ENCODE measurements around the gene SPAM1. TPM values are rescaled to one million over a fixed set of nuclear protein-coding genes. Genes with fewer than 3 reads are reported as not detected.

The SPAM1 gene
- total and polyA plus RNA-seq, 5 experiments from 2014 or later = not detected

GRCh38 chr7:123972831-123973230 lies 47.8 kb downstream of the SPAM1 start:
- Mint-ChIP-seq H3K9me3 (peaks cover 0 to 3% (median 0%) of the 10 kb centered on the region in 9 donors), H3K4me1 (no peaks in the 10 kb centered on the region), H3K27me3 (peaks cover 0 to 9% (median 3%) of the 10 kb centered on the region in 5 donors), H3K4me3 (no peak overlapping the region), H3K36me3 (no peaks in the 10 kb centered on the region), H3K27ac (no peak overlapping the region)
- ATAC-seq (no peak), DNase-seq (no peak)
- POLR2A ChIA-PET = no interaction called here

DNA sequence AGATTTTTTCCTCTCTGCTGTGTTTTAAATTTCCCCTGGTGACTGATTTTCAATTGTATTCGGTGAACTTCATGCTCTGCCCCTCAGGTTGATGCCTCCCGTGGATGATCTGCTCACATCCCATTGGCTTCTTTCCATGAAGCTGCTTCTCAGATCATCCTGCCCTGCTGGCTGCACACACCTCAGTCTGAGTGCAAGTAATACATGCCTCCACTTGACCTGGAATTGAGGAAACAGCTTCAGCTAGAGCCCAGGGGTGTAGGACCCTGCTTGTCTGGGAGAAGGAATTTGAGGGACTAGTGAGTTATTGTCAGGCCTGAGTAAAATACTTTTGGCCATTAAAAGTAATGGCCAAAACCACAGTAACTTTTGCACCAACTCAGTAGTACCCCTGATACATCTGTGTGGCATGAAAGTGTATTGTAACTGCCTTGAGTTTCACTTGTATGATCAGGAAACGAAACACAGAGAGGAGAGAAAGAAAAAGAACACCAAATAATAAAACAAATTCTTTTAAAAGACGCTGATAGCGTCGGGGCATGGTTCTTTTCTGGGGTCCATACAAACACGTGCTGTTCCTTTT lies 49.4 kb downstream of the SPAM1 start:
- no peak for ATAC-seq
- no peaks in the 10 kb centered on the region for H3K4me1 Mint-ChIP-seq
- no peak overlapping the region for H3K27ac Mint-ChIP-seq
- H3K27me3 Mint-ChIP-seq = peaks cover 0 to 9% (median 3%) of the 10 kb centered on the region in 5 donors
- no peak overlapping the region for H3K4me3 Mint-ChIP-seq
- no peak for DNase-seq
- POLR2A ChIA-PET = no interaction called here
- H3K36me3 Mint-ChIP-seq = no peaks in the 10 kb centered on the region
- H3K9me3 Mint-ChIP-seq = peaks cover 0 to 3% (median 0%) of the 10 kb centered on the region in 9 donors

- H3K4me3 Mint-ChIP-seq = no peak overlapping the region
- H3K36me3 Mint-ChIP-seq = no peaks in the 10 kb centered on the region
- H3K27ac Mint-ChIP-seq = no peak overlapping the region
- ATAC-seq (no peak), DNase-seq (no peak)
- H3K9me3 Mint-ChIP-seq = peaks cover 0 to 3% (median 0%) of the 10 kb centered on the region in 9 donors
- no peaks in the 10 kb centered on the region for H3K4me1 Mint-ChIP-seq
- peaks cover 0 to 13% (median 3%) of the 10 kb centered on the region in 5 donors for H3K27me3 Mint-ChIP-seq
- POLR2A ChIA-PET = no interaction called here
These were observed 50.0 kb downstream of the SPAM1 start for GRCh38 chr7:123975084-123975483.

GRCh38 chr7:123977081-123977480 lies 52.0 kb downstream of the SPAM1 start:
- no peak overlapping the region for H3K4me3 Mint-ChIP-seq
- DNase-seq = no peak
- no peak overlapping the region for H3K27ac Mint-ChIP-seq
- no peaks in the 10 kb centered on the region for H3K4me1 Mint-ChIP-seq
- H3K9me3 Mint-ChIP-seq = peaks cover 0 to 7% (median 1%) of the 10 kb centered on the region in 9 donors
- ATAC-seq = no peak
- H3K27me3 Mint-ChIP-seq = peaks cover 0 to 13% (median 3%) of the 10 kb centered on the region in 5 donors
- H3K36me3 Mint-ChIP-seq = no peaks in the 10 kb centered on the region
- POLR2A ChIA-PET = no interaction called here

- POLR2A ChIA-PET = no interaction called here
- peaks cover 0 to 5% (median 0%) of the 10 kb centered on the region in 3 donors for H3K36me3 Mint-ChIP-seq
- H3K27ac Mint-ChIP-seq = no peak overlapping the region
- H3K9me3 Mint-ChIP-seq = peaks cover 0 to 15% (median 8%) of the 10 kb centered on the region in 9 donors
- no peak for ATAC-seq
- H3K4me3 Mint-ChIP-seq = no peak overlapping the region
- no peak for DNase-seq
- peaks cover 0 to 6% (median 3%) of the 10 kb centered on the region in 5 donors for H3K27me3 Mint-ChIP-seq
- H3K4me1 Mint-ChIP-seq = no peaks in the 10 kb centered on the region
These were observed 54.8 kb downstream of the SPAM1 start for GRCh38 chr7:123979876-123980275.

- H3K4me3 Mint-ChIP-seq = no peak overlapping the region
- ATAC-seq = no peak
These were observed 62.4 kb downstream of the SPAM1 start for GRCh38 chr7:123987445-123987844.

DNA sequence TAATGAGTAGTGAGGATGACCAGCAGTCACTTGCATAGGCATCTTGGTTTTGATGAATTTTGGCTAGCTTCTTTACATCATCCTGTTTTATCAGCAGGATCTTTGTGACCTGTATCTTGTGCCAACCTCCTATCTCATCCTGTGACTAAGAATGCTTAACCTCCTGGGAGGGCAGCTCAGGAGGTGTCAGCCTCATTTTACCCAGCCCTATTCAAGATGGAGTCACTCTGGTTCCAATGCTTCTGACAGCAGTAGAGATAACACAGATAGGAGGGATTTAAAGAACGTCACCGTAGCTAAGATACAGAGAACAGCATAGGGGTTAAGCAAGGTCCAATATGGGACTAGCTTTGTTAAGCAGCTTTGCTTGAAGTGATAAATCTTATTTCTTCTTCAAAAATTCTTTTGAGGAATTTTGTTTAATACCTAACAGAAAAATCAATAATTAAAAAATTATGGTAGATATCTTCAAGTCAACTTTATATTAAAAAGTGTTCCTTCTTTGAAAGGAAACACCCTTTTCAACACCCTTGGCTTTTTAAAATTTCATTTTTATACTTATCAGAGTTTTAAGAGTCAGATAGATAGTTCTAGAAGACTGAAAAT lies 68.0 kb downstream of the SPAM1 start:
- no peak overlapping the region for H3K4me3 Mint-ChIP-seq
- POLR2A ChIA-PET = no interaction called here
- no peaks in the 10 kb centered on the region for H3K36me3 Mint-ChIP-seq
- peaks cover 0 to 15% (median 2%) of the 10 kb centered on the region in 9 donors for H3K9me3 Mint-ChIP-seq
- peaks cover 0 to 13% (median 5%) of the 10 kb centered on the region in 5 donors for H3K27me3 Mint-ChIP-seq
- DNase-seq = no peak
- no peak for ATAC-seq
- no peak overlapping the region for H3K27ac Mint-ChIP-seq
- H3K4me1 Mint-ChIP-seq = no peaks in the 10 kb centered on the region

More at GRCh38 chr7:123987445-123987844, 62.4 kb downstream of the SPAM1 start:
- Mint-ChIP-seq H3K27ac (no peak overlapping the region), H3K9me3 (peaks cover 0 to 12% (median 6%) of the 10 kb centered on the region in 9 donors), H3K27me3 (peaks cover 0 to 7% (median 3%) of the 10 kb centered on the region in 5 donors), H3K4me1 (no peaks in the 10 kb centered on the region), H3K36me3 (peaks cover 0 to 5% (median 0%) of the 10 kb centered on the region in 3 donors)
- no peak for DNase-seq
- POLR2A ChIA-PET = no interaction called here

GRCh38 chr7:123993996-123994395 lies 69.0 kb downstream of the SPAM1 start:
- no peak overlapping the region for H3K27ac Mint-ChIP-seq
- ATAC-seq (no peak), DNase-seq (no peak)
- peaks cover 0 to 20% (median 2%) of the 10 kb centered on the region in 9 donors for H3K9me3 Mint-ChIP-seq
- peaks cover 0 to 13% (median 8%) of the 10 kb centered on the region in 5 donors for H3K27me3 Mint-ChIP-seq
- POLR2A ChIA-PET = no interaction called here
- H3K36me3 Mint-ChIP-seq = no peaks in the 10 kb centered on the region
- no peak overlapping the region for H3K4me3 Mint-ChIP-seq
- no peaks in the 10 kb centered on the region for H3K4me1 Mint-ChIP-seq

DNA sequence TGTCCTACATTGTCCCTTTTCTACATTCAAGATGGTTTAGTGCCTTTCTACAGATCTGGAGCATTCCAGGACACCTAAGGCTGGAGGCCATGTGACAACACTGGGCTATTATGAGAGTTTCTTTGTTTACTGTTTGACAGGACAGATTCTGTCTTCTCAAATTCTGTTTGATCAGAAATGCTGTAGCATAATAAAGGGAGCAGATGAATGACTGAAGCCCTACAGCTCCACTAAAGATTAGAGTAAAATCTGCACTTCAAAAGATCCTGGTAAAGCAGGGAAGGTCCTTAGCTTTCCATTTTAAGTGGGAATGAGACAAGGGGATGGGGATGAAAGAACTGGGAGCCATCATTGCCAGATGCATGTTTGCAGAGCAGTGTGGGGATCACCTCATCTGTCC lies 69.4 kb downstream of the SPAM1 start:
- Mint-ChIP-seq H3K27ac (no peak overlapping the region), H3K9me3 (peaks cover 0 to 20% (median 2%) of the 10 kb centered on the region in 9 donors), H3K27me3 (peaks cover 0 to 13% (median 5%) of the 10 kb centered on the region in 5 donors), H3K4me1 (no peaks in the 10 kb centered on the region), H3K4me3 (no peak overlapping the region), H3K36me3 (no peaks in the 10 kb centered on the region)
- ATAC-seq (no peak), DNase-seq (no peak)
- POLR2A ChIA-PET = no interaction called here

DNA sequence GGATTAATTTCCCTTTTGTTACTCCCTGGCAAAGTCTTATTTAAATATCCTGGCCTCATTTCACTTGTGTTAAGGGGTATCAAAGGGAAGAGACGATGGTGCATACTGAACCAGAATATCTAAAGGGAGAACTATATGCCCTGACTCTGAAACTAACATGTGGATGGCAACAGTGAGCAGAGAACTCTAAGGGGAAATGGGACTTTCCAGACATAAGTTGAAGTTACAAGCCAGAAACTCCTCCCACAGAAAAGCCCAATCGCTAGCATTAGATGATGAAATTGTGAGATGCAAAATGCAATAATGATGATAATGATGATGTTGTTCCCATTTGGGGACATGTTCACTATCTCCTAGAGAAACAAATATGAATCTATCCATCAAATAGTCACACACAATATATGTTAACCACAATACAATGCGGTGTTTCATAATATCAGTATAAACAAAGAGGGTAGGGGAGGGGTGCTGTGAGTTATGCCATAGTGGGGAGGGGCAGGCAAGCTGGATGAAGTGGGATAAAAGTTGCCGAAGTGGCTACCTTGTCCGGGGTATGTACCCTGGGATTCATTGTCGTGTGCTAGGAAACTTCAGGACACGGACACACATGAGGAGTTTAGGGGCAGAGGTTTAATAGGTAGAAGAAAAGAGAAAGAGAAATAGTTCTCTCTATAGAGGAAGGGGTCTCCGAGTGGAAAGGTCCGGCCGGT lies 70.7 kb downstream of the SPAM1 start:
- Mint-ChIP-seq H3K36me3 (no peaks in the 10 kb centered on the region), H3K9me3 (peaks cover 0 to 20% (median 4%) of the 10 kb centered on the region in 9 donors), H3K4me1 (no peaks in the 10 kb centered on the region), H3K27me3 (peaks cover 0 to 8% (median 5%) of the 10 kb centered on the region in 5 donors), H3K27ac (no peak overlapping the region), H3K4me3 (no peak overlapping the region)
- POLR2A ChIA-PET = no interaction called here
- DNase-seq (no peak), ATAC-seq (no peak)

- ATAC-seq (no peak), DNase-seq (no peak)
- Mint-ChIP-seq H3K27me3 (peaks cover 0 to 8% (median 5%) of the 10 kb centered on the region in 5 donors), H3K4me1 (no peaks in the 10 kb centered on the region), H3K27ac (no peak overlapping the region), H3K9me3 (peaks cover 0 to 20% (median 4%) of the 10 kb centered on the region in 9 donors), H3K4me3 (no peak overlapping the region), H3K36me3 (no peaks in the 10 kb centered on the region)
- POLR2A ChIA-PET = no interaction called here
These were observed 71.2 kb downstream of the SPAM1 start for GRCh38 chr7:123996327-123996625.

GRCh38 chr7:123998921-123999320 lies 73.9 kb downstream of the SPAM1 start:
- no peak for ATAC-seq
- POLR2A ChIA-PET = no interaction called here
- peaks cover 2 to 37% (median 10%) of the 10 kb centered on the region in 9 donors for H3K9me3 Mint-ChIP-seq

GRCh38 chr7:123999703-124000102 lies 74.7 kb downstream of the SPAM1 start:
- Mint-ChIP-seq H3K9me3 (peaks cover 2 to 38% (median 10%) of the 10 kb centered on the region in 9 donors), H3K4me1 (no peaks in the 10 kb centered on the region), H3K27ac (no peak overlapping the region), H3K4me3 (no peak overlapping the region), H3K27me3 (peaks cover 0 to 6% (median 2%) of the 10 kb centered on the region in 5 donors), H3K36me3 (no peaks in the 10 kb centered on the region)
- ATAC-seq (no peak), DNase-seq (no peak)
- POLR2A ChIA-PET = no interaction called here

More at GRCh38 chr7:123998921-123999320, 73.9 kb downstream of the SPAM1 start:
- no peak for DNase-seq
- Mint-ChIP-seq H3K27ac (no peak overlapping the region), H3K4me3 (no peak overlapping the region), H3K27me3 (peaks cover 0 to 6% (median 2%) of the 10 kb centered on the region in 5 donors), H3K4me1 (no peaks in the 10 kb centered on the region), H3K36me3 (no peaks in the 10 kb centered on the region)
